ENCODE results near the gene ARHGEF7.

Gene ARHGEF7

DNA sequence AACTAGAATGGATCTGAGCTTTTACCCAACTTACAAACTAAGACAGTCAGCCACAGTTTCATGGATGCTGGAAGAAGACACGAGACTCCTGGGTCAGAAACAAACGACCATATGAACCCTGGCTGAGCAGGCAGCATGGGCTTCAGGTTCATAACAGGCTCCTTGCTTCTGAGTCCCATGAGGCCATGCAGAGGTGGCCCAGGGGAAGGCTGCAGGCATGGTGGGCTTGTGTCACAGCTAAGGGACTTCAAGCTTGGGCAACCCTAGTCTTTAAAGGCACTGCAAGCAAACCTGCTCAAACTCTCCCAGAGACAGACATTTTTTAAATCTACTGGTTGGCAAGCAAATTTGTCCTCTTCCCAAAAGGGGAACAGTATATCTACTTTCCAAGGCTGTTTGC is 5.1 kb upstream of the ARHGEF7 start:
- DNase-seq (ENCODE audit: low read depth, low spot score), result no peak

GRCh38 chr13:111111376-111111937 is 3.7 kb upstream of the ARHGEF7 start:
- DNase-seq (ENCODE audit: low read depth, low spot score), result no peak

- DNase-seq (ENCODE audit: low read depth, low spot score), result no peak
Measured at GRCh38 chr13:111112196-111112595, 2.9 kb upstream of the ARHGEF7 start.

GRCh38 chr13:111114362-111115060 is 599 bp upstream of the ARHGEF7 start:
- DNase-seq (ENCODE audit: low read depth, low spot score), result peak; percentile 53

- DNase-seq (ENCODE audit: low read depth, low spot score), result peak; percentile 67
Measured at GRCh38 chr13:111115965-111116521, 933 bp downstream of the ARHGEF7 start.

DNA sequence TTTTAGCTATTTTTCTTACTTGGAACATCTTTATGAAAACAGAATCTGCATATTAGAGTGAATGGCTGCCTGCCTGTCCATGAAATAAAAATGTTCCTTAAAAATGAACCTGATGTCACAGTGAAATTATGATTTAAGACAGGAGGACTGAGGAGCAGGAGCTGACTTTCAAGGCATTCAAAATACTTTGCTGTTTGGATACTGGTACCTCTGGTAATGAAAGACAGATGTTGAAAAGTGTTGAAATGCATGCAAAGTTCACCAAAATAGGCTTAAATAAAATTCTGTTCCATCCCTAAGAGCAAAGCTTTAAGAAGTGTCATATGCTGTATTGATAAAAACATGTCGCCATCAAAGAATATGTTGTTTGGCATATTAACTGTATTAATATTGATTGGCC is 1.7 kb downstream of the ARHGEF7 start:
- no peak for DNase-seq (ENCODE audit: low read depth, low spot score)

DNA sequence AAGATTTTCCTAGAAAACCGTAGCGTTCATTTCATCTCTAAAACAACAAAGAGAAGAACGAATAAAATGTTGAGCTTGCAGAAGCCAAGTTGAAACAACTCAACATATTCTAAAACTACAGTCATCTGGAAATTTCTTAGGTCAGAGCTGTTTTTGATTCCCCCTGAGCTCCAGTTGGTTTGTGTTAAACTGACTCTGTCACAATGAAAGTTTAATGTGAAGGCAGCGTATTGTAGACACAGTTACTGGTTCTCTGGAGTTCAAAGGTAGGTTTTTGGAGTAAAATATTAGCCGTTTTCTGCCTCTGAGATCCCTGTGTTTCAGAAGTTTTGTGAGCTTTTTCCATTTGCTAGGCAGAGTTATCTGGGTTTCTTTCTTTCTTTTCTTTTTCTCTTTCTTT is 2.2 kb downstream of the ARHGEF7 start:
- no peak for DNase-seq (ENCODE audit: low read depth, low spot score)

GRCh38 chr13:111117961-111118360 is 2.9 kb downstream of the ARHGEF7 start:
- DNase-seq (ENCODE audit: low read depth, low spot score), result no peak

DNA sequence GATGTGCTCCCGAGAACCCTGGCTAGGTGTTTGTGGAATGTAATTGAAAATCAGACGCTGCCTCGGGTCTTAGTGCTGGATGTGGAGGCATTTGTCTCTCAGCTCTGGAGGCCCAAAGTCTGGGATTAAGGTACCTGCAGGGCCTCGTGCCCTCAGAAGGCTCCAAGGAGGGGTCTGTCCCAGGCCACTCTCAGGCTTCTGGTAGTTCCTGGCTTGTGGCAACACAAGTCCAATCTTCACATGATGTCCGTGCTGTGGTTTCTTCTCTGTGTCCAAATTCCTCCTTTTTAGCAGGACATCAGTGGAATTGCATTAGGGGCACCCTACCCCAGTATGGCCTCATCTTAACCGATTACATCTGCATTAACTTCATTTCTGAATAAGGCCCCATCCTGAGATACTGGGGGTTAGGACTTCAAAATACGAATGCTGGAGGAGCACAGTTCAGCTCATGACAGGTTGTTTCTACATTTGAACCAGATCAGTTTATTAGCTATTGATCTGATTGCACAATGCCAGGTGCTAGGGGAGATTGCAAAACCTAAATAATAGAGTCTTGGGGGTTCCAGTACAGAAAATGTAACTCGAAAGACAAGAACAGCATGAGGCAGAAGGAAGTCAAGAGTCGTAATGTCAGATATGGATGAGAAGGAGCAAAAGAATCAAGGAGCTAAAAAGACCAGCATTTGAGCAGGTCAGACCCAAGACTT is 3.9 kb downstream of the ARHGEF7 start:
- DNase-seq (ENCODE audit: low read depth, low spot score), result no peak

DNA sequence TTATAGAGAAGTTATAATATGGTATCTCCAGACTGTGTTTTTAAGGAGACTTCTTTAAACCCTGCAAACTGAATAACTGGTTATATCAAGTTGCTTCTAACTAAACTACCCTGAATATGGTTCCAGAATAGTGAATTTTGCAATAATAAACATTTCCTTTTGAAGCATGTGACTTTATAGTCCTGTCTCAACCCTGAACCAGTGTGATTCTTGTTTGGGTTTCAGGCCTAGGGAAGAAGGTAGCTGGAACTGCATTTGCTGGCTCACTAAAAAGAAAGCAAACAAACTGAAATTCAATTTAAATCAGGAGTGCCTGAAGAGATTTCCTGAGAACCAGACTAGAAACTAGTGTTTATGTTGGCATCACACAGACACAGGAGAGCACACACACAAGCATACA is 4.9 kb downstream of the ARHGEF7 start:
- no peak for DNase-seq (ENCODE audit: low read depth, low spot score)

GRCh38 chr13:111120422-111120821 is 5.3 kb downstream of the ARHGEF7 start:
- no peak for DNase-seq (ENCODE audit: low read depth, low spot score)

DNA sequence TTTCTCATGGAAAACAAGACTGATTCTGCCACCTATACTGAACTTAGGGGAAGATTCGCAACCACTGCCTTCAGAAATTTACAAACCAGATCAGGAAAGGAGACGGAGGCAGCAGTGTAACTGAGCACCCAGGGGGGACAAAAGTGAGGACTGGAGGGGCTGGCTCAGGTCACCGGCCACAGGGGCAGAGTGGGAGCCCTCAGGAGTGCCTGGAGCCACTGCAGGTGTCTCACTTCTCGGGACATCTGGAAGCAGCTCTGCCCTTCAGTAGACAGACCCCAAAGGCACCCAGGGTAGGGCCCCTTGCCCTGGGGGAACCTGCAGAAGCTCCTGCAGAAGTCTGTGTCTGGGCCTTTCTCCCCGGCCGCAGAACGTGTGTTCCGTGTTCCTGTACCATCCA is 5.8 kb downstream of the ARHGEF7 start:
- DNase-seq (ENCODE audit: low read depth, low spot score), result no peak

DNA sequence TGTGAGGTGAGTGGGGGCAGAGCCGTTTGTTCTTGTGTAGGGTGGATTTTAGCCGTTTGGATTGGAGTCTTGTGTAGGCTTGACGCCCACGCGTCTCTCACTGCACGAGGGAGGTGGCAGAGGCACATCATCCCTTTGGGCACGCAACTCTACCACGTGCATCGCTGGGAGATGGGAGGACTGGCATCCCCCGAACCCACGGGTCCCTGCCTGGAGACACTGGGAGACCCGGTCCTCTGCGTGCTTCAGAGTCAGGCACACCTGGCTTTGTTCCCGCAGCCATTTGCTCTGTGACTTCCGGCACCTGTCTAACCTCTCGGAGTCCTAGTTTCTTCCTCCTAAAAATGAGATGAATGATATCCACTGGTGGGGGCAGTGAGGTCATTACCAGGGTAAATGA is 6.4 kb downstream of the ARHGEF7 start:
- DNase-seq (ENCODE audit: low read depth, low spot score), result no peak

- DNase-seq (ENCODE audit: low read depth, low spot score), result no peak
Measured at GRCh38 chr13:111122056-111122455, 6.9 kb downstream of the ARHGEF7 start.

DNA sequence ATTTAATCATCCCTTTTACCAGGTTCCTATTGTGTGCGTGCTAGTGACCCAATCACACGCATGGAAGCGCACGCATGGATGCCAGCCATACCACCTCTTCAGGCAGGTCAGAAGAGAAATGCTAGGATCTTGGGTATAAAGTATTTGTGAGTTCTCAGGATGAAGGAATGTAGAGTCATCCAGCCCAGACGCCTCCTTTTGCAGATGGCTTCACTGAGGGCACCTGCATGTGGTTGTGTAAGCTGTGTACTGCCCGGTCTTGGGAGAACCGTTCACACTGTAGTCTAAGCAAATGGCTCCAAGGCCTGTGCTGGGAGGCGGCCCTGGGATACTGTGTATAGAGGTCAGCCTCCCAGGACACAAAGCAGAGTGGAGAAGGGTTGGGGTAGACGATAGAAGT is 7.5 kb downstream of the ARHGEF7 start:
- no peak for DNase-seq (ENCODE audit: low read depth, low spot score)

DNA sequence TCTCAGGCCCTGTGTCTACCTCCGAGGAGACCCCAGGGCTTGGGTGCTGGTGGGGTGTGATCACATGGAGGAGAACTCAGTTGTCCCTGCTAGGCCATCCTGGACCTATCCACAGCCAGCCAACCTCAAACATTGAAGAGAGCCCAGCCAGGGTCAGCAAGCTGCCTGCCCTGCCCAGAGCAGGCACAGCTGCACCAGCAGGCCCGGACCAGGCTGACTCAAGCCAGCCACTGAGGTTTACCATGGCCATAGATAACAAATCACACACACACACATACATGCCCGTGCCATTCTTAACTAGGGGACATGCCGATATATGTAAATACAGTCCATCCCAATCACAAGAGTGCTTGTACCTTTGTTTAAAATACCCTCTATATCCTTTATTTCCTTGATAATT is 8.1 kb downstream of the ARHGEF7 start:
- DNase-seq (ENCODE audit: low read depth, low spot score), result no peak

DNA sequence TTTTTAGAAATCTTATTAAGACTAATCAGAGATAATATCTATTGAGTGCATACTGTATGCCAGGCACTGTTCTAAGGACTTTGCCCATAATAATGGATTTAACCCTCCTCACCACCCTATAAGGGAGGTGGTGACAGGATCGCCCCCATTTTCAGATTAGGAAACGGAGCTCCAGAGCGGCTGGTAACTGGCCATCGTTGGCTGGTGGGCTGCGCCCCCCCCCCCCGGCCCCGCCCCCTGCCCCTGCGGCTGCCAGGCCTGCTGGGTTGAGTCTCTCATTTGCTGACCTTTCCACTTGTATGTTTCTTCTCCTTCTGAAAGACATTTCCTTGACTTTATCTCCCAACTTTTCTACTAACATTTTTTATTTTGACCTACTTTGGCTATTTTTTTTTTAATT is 8.5 kb downstream of the ARHGEF7 start:
- DNase-seq (ENCODE audit: low read depth, low spot score), result no peak

- DNase-seq (ENCODE audit: low read depth, low spot score), result no peak
Measured at GRCh38 chr13:111126509-111126908, 11.4 kb downstream of the ARHGEF7 start.

DNA sequence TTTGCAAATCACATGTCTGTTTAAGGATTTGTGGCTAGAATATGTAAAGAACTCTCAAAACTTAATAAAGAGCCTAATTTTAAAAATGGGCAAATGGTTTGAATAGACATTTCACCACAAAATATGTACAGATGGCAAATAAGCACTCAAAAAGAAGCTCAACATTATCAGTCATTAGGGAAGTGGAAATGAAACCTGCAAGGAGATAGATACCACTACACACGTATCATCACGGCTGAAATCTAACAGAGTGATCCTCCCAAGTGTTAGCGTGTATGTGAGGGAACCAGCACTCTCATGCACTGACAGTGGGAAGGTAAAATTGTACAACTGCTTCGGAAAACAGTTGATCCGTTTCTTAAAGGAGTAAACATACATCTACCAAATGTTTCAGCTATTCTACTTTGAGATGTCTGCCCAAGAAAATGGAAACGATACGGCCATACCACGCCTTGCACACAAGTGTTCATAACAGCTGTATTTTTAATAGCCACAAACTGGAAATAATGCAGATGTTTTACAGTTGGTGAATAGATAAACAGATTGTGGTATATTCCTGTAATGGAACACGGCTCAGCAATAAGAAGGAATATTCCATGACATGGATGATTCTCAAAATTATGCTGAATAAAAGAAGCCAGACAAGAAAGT is 14.5 kb downstream of the ARHGEF7 start:
- no peak for DNase-seq (ENCODE audit: low read depth, low spot score)

GRCh38 chr13:111130116-111130508 is 15.0 kb downstream of the ARHGEF7 start:
- DNase-seq (ENCODE audit: low read depth, low spot score), result no peak

GRCh38 chr13:111131048-111131447 is 15.9 kb downstream of the ARHGEF7 start:
- DNase-seq (ENCODE audit: low read depth, low spot score), result no peak

DNA sequence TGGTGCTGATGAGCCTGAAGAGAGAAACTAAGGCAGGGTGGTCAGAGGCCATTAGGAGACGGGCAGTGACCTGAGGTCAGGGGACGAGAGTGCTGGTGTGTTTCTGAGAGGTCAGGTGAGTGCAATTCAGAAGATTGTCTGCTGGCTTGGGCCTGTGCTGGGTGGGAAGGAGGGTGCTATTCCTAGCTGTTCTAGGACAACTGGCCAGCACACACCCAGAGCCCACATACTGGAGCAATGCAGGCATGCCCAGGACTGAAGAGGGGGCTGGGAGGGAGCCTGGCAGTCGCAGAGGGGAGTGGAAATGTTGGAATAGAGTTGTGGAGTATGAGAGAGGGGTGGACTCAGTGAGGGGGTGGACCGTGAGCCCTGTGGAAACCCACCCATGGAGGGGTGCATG is 16.5 kb downstream of the ARHGEF7 start:
- no peak for DNase-seq (ENCODE audit: low read depth, low spot score)
